NCI-H82 treated with DMSO at 0.1 percent for 48 hours (cell line): ENCODE data around the gene OR2V2.
"Not testable (repeated sequence)": the region's sequence is repeated elsewhere in the genome, so short reads cannot be mapped to it uniquely, and the experiment has no call there.

Experiments used
- DNase-seq: peaks from one replicate; lab custom pipeline; 2025; ENCODE audit not compliant: unreplicated experiment; lab: John Stamatoyannopoulos, UW

OR2V2 gene

DNA sequence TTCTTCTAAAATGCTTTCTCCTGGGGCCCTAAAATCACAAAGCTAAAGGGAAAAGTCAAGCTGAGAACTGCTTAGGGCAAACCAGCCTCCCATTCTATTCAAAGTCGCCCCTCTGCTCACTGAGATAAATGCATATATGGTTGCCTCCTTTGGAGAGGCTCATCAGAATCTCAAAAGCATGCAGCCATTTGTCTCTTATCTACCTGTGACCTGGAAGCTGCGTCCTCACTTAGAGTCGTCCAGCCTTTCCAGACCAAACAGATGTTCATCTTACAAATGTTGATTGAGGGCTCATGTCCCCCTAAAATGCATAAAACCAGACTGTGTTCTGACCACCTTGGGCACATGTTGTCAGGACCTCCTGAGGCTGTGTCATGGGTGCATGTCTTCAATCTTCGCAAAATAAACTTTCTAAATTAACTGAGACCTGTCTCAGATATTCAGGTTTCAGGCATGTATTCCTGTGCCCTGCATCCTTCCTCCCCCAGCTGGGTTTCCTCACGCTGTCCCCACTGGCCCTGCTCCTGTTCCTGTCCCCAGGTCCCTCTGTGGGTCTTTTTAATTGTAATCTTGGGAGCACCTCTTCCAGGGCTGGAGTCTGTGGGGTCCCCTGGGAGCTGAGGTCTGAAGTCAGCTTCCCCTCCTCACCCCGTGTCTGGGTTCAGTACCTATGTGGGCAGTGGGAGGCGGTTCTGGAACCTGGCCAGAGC lies at the start of gene OR2V2:
Gene OR2V2 (plus strand): TSS at position 660 of the 710 bp plus-strand sequence. CDS start 7,357 bp downstream, outside the sequence.
- not testable (repeated sequence) for DNase-seq

DNA sequence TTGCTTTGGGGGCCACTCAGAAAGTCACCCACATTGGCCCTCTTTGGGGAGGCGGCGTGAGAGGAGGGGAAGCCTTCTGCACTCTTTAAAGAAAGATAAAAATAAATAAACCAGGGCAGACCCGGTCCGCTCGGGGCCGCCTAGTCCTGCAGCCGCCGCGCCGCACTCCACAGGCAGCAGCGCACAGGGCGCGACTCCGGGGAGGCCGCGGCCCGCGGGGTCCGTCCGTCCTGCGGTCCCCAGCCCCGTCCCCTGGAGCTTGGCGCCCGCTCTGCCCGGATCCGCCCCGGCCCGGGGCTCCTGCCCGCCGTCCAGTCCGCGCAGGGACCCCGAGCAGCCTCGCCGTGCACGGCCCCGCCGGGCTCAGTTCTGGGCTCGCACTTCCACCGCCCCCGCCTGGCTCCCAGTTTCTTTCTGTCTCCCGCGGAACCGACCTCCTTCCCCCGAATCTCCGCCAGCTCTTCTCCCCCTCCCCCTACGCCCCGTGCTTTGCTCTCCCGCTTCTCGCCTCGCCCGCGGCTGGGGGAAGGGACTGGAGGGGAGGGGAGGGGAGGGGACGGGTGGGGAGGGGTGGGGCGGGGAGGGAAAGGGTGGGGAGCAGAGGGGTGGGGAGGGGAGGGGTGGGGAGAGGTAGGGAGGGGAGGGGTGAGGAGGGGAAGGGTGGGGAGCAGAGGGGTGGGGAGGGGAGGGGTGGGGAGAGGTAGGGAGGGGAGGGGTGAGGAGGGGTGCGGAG lies 49.5 kb upstream of the OR2V2 start:
- DNase-seq: not testable (repeated sequence)

DNA sequence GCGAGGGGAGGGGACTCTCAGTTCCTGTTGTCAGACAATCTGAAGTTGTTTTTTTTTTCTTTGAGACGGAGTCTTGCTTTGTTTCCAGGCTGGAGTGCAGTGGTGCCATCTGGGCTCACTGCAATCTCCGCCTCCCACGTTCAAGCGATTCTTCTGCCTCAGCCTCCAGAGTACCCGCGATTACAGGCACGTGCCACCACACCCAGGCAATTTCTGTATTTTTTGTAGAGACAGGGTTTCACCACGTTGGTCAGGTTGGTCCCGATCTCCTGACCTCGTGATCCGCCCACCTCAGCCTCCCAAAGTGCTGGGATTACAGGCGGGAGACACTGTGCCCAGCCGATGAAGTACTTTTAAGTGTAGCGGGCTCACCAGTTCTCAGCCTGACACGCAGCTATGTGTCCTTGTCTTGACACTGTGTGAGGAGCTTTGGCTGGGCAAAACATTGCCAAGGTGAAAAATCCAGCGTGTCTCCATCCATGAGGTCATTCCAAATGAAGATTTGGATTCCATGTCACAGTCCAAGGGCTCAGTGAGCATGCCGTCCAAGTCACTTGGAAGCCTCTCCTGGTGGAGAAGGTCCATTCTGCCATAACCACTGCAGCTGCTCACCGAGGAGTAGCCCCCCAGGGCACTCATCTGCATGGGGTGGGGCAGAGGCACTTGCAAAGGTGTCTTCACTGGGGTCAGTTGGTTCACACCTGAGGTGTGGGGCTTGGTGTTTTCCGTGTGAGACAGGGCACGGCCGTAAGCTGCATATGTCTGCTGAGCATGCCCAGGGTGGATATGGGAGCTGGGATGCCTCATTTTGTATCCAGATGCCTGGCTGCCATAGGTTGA lies 48.4 kb upstream of the OR2V2 start:
- no peak for DNase-seq

GRCh38 chr5:181099602-181100086 lies 47.7 kb upstream of the OR2V2 start:
- no peak for DNase-seq

- DNase-seq: no peak
Observed at GRCh38 chr5:181100121-181100875, 47.1 kb upstream of the OR2V2 start.

GRCh38 chr5:181101030-181101641 lies 46.2 kb upstream of the OR2V2 start:
- not testable (repeated sequence) for DNase-seq

DNA sequence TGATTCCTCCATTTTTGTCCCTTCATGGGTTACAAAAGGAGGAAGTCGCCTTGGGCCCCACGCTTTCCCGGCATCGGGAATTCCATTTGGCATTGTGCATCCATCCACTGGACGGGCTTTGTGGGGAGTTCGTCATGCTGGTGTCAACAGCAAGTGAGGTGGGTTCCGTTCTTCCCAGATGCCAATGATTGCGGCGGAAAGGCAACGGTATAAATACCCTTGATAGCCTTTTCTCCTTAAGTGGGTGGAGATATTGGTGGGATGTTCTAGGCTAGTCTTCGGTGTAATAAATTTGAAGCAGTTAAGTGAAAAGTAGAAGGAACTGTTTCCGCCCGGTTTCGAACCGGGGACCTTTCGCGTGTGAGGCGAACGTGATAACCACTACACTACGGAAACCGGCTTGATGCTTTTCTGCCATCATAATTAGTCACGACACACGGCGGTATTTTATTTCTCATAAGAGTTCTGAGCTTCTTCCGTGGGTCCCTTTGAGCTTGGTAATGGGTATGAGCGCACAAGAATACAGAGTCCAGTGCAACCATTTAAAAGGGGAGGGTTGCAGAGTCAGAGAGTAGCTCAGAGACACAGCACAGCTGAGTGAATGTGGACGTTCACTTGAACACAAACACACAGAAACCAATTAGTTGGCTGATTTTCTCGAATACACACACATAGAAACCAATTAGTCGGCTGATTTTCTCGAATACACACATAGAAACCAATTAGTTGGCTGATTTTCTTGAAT lies 45.3 kb upstream of the OR2V2 start:
- DNase-seq: not testable (repeated sequence)

DNA sequence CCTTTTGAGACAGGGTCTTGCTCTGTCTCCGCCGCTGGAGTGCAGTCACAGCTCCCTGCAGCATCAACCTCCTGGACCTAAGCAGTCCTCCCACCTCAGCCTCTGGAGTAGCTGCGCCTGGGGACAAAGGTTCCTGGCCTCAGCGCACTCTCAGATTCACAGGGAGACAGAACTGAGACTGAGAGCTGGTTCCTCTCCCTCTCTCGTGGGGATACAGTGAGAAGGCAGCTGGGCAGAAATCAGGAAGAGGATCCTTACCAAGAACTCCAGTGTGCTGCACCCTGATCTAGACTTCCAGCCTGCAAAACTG lies 43.2 kb upstream of the OR2V2 start:
- DNase-seq: not testable (repeated sequence)

DNA sequence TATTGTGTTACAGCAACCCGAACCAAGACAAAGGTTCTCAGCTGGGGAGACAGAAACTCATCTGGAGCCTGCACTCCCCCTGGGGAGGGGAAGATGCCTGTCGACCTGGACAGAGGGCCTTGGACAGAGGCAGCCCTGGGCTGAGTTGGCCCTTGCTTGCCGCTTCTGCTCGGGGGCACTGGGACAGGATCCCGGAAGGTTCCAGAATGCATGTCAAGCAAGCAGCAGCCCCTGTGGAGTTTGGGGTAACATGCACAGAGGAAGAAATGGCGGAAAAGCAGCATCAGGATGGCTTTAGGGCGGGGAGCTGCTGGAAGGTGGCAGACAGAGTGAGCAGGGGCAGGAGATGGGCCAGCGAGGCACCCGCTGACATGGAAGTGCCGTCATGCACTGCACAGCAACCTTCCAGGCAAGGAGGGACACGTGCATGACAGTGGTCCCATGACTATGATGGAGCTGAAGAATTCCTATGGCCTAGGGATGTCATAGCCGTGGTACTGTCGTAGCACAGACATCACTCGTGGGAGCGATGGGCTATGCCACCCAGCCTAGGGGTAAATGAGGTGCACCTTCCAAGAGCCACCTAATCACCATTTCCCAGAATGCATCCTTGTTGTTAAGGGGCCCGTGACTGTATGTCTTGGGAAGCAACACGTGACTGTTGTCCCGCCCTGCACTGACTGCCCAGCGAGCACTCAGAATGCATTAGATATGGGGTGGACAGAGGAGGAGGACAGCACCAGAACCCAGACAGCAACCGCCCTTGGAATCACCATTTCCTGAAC lies 42.6 kb upstream of the OR2V2 start:
- not testable (repeated sequence) for DNase-seq

GRCh38 chr5:181105391-181106025 lies 41.9 kb upstream of the OR2V2 start:
- no peak for DNase-seq

- no peak for DNase-seq
Observed at GRCh38 chr5:181107699-181108098, 39.7 kb upstream of the OR2V2 start.

- DNase-seq: no peak
Observed at GRCh38 chr5:181108578-181109165, 38.7 kb upstream of the OR2V2 start.

DNA sequence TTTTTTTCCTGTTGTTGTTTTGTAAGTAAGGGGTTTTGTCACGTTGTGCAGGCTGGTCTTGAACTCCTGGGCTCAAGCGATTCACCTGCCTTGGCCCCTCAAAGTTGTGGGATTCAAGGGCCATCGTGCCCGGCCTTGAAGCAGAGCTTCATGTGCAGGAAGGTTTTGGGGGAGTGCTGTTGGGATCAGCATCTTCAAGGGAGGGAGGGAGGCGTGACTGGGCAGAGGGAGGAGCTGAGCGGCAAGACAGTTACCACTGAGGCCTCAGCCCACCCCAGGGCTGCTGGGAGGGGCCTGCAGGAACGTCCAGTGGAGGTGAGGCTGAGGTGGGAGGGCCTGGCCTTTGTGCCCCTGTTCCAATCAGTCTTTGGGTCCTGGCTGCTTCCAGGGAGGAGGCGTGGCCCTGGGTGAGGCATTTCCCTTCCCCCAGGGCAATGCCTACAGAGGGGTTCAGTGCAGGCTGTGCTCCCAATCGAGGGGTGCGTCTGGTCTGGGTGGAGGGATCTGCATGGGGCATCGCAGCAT lies 37.8 kb upstream of the OR2V2 start:
- no peak for DNase-seq

- no peak for DNase-seq
Observed at GRCh38 chr5:181111010-181111409, 36.4 kb upstream of the OR2V2 start.

DNA sequence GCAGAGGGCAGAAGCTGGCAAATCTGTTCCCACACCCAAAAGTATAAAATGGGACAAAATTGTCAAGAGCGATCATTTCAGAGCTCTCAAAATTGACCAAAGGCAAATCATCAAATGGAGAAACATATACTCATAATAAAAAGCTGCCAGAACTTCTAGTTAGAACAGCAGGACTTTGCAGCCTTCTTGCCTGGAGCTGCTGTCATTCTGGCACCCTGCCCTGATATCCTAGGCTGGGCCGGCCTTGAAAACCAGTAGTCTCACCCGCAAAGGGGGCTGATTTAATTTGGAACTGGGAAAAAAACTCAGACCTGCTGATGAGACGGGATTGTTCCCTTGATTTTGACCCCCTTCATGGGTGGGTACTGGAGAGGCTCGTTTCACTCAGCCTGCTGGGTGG lies 34.9 kb upstream of the OR2V2 start:
- no peak for DNase-seq

GRCh38 chr5:181113572-181113971 lies 33.8 kb upstream of the OR2V2 start:
- not testable (repeated sequence) for DNase-seq

- DNase-seq: no peak
Observed at GRCh38 chr5:181114284-181114843, 33.0 kb upstream of the OR2V2 start.
